ENCODE results near the gene CFAP126.

Gene CFAP126

DNA sequence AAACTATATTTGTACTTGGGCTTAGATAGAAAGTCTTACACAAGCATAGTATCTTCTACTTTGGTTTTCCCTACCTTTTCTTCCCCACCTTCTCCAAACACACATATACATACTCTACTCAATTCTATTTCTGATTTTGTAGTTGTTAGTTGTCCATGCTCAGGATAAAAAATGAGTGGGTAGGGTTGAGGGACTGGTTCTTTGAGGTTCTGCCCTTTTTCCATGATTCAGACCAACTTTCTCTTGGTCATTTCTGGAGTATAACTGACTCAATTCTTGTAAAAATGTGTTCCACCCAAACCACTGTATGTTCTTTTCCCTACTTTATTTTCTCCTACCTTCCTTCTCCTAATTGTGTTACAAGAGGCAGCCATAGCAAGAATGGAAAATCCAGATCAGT is 3.3 kb downstream of the CFAP126 start:
- Histone ChIP-seq H3K36me3 (replicated peaks; ENCODE audit: low read depth, low read length) (peaks cover 17% of the 10 kb centered on the region), H4K20me1 (ENCODE audit: insufficient read depth, low read length) (no peaks in the 10 kb centered on the region; the same call in 1 of the 2 replicates), H3K9me3 (ENCODE audit: insufficient read depth, low read length) (no peaks in the 10 kb centered on the region), H3K79me2 (ENCODE audit: low read length) (no peaks in the 10 kb centered on the region), H3K4me1 (ENCODE audit: low read length) (peaks cover 9% of the 10 kb centered on the region), H3K27ac (ENCODE audit: low read length) (no peak overlapping the region), H3K4me2 (ENCODE audit: low read length) (no peak overlapping the region), H3K27me3 (ENCODE audit: low read depth, low read length) (no peaks in the 10 kb centered on the region), H2AFZ (ENCODE audit: low read depth, low read length) (no peak overlapping the region), H3K9ac (ENCODE audit: low read length) (no peak overlapping the region), H3K4me3 (ENCODE audit: low read length) (no peak overlapping the region)
- TF ChIP-seq EZH2phosphoT487 (IDR thresholded peaks at IDR 0.05; ENCODE audit: low read depth) = no peak
- TF ChIP-seq, protein P1, sequence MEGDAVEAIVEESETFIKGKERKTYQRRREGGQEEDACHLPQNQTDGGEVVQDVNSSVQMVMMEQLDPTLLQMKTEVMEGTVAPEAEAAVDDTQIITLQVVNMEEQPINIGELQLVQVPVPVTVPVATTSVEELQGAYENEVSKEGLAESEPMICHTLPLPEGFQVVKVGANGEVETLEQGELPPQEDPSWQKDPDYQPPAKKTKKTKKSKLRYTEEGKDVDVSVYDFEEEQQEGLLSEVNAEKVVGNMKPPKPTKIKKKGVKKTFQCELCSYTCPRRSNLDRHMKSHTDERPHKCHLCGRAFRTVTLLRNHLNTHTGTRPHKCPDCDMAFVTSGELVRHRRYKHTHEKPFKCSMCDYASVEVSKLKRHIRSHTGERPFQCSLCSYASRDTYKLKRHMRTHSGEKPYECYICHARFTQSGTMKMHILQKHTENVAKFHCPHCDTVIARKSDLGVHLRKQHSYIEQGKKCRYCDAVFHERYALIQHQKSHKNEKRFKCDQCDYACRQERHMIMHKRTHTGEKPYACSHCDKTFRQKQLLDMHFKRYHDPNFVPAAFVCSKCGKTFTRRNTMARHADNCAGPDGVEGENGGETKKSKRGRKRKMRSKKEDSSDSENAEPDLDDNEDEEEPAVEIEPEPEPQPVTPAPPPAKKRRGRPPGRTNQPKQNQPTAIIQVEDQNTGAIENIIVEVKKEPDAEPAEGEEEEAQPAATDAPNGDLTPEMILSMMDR (IDR thresholded peaks at IDR 0.05; ENCODE audit: low read depth, low read length) = no peak

DNA sequence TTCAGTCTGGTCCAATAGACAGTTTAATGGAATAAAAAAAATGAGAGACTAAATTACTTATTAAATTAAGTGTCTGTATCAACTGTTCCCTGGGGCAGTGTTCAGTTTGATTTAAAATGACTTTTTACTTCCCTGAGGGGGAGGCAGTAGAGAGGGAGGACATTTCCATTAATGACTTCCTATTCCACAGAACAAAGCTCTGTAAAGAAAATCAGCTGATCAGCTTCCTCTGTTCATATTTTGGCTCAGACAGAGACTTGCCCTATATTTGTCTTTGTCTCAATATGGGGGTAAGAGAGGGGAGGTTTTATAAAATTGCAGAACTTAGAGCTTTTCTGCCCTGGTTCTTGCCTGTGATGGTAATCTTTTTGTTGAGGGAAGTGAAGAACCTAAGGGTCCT is 8.4 kb downstream of the CFAP126 start:
- Histone ChIP-seq H3K9me3 (ENCODE audit: insufficient read depth, low read length) (no peaks in the 10 kb centered on the region), H3K27me3 (ENCODE audit: low read depth, low read length) (no peaks in the 10 kb centered on the region), H3K4me3 (ENCODE audit: low read length) (no peak overlapping the region), H2AFZ (ENCODE audit: low read depth, low read length) (no peak overlapping the region), H4K20me1 (ENCODE audit: insufficient read depth, low read length) (no peaks in the 10 kb centered on the region; the same call in 1 of the 2 replicates), H3K79me2 (ENCODE audit: low read length) (no peaks in the 10 kb centered on the region), H3K9ac (ENCODE audit: low read length) (no peak overlapping the region), H3K4me1 (ENCODE audit: low read length) (peaks cover 6% of the 10 kb centered on the region; the same call in 1 of the 2 replicates), H3K27ac (ENCODE audit: low read length) (no peak overlapping the region), H3K4me2 (ENCODE audit: low read length) (no peak overlapping the region), H3K36me3 (replicated peaks; ENCODE audit: low read depth, low read length) (peaks cover 11% of the 10 kb centered on the region)
- no peak for TF ChIP-seq EZH2phosphoT487 (IDR thresholded peaks at IDR 0.05; ENCODE audit: low read depth)
- TF ChIP-seq, protein P1 (IDR thresholded peaks at IDR 0.05; ENCODE audit: low read depth, low read length) = no peak

DNA sequence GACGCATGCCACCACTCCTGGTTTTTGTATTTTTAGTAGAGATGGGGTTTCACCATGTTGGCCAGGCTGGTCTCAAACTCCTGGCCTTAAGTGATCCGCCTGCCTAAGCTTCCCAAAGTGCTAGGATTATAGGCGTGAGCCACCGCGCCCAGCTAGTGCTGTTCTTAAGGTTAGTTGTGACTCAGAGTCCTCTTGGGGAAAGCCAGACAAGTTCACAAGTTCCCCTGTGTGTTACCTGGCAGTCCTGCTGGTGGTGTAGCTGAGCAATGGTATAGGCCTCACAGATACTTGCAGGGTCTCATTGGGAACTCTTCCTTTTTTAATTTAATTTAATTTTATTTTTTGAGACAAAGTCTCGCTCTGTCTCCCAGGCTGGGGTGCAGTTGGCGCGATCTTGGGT is 10.6 kb downstream of the CFAP126 start:
- Histone ChIP-seq H3K36me3 (replicated peaks; ENCODE audit: low read depth, low read length) (peaks cover 12% of the 10 kb centered on the region), H3K79me2 (ENCODE audit: low read length) (no peaks in the 10 kb centered on the region), H2AFZ (ENCODE audit: low read depth, low read length) (no peak overlapping the region), H3K4me3 (ENCODE audit: low read length) (no peak overlapping the region), H4K20me1 (ENCODE audit: insufficient read depth, low read length) (no peaks in the 10 kb centered on the region; the same call in 1 of the 2 replicates), H3K9me3 (ENCODE audit: insufficient read depth, low read length) (no peaks in the 10 kb centered on the region), H3K4me1 (ENCODE audit: low read length) (peaks cover 6% of the 10 kb centered on the region; the same call in 1 of the 2 replicates), H3K27ac (ENCODE audit: low read length) (no peak overlapping the region), H3K9ac (ENCODE audit: low read length) (no peak overlapping the region), H3K27me3 (ENCODE audit: low read depth, low read length) (no peaks in the 10 kb centered on the region), H3K4me2 (ENCODE audit: low read length) (no peak overlapping the region)
- no peak for TF ChIP-seq EZH2phosphoT487 (IDR thresholded peaks at IDR 0.05; ENCODE audit: low read depth)
- TF ChIP-seq, protein P1 (IDR thresholded peaks at IDR 0.05; ENCODE audit: low read depth, low read length) = no peak

DNA sequence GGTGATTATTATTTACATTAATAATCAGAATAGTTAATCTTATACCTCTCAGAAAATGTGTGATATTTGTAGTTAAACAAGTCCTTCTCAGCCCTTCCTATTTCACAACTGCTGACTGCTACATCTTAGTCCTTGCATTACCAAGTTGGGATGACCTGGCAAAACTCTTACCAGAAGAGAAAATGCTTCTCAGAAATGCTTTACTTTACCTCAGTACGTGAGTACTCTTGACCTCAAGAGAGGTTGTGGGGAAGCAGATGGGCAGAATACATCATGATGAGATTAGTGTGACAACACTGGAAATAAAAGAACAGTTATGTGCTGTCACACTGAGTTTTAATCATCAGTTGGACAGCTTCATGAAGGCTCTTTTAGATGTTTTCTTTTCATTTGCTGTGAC is 16.2 kb downstream of the CFAP126 start:
- no peak overlapping the region for H3K9ac ChIP-seq (ENCODE audit: low read length)
- H3K36me3 ChIP-seq (replicated peaks; ENCODE audit: low read depth, low read length) = peaks cover 7% of the 10 kb centered on the region
- no peaks in the 10 kb centered on the region for H4K20me1 ChIP-seq (ENCODE audit: insufficient read depth, low read length)
- H3K27me3 ChIP-seq (ENCODE audit: low read depth, low read length) = no peaks in the 10 kb centered on the region
- H3K27ac ChIP-seq (ENCODE audit: low read length) = no peak overlapping the region
- TF ChIP-seq, protein P1 (IDR thresholded peaks at IDR 0.05; ENCODE audit: low read depth, low read length) = no peak
- TF ChIP-seq EZH2phosphoT487 (IDR thresholded peaks at IDR 0.05; ENCODE audit: low read depth) = no peak
- H3K4me1 ChIP-seq (ENCODE audit: low read length) = no peaks in the 10 kb centered on the region
- no peak overlapping the region for H3K4me3 ChIP-seq (ENCODE audit: low read length)
- H2AFZ ChIP-seq (ENCODE audit: low read depth, low read length) = no peak overlapping the region
- H3K9me3 ChIP-seq (ENCODE audit: insufficient read depth, low read length) = no peaks in the 10 kb centered on the region
- H3K79me2 ChIP-seq (ENCODE audit: low read length) = no peaks in the 10 kb centered on the region
- H3K4me2 ChIP-seq (ENCODE audit: low read length) = no peak overlapping the region
